ENCODE results near the gene CACNA1I.

CACNA1I gene

DNA sequence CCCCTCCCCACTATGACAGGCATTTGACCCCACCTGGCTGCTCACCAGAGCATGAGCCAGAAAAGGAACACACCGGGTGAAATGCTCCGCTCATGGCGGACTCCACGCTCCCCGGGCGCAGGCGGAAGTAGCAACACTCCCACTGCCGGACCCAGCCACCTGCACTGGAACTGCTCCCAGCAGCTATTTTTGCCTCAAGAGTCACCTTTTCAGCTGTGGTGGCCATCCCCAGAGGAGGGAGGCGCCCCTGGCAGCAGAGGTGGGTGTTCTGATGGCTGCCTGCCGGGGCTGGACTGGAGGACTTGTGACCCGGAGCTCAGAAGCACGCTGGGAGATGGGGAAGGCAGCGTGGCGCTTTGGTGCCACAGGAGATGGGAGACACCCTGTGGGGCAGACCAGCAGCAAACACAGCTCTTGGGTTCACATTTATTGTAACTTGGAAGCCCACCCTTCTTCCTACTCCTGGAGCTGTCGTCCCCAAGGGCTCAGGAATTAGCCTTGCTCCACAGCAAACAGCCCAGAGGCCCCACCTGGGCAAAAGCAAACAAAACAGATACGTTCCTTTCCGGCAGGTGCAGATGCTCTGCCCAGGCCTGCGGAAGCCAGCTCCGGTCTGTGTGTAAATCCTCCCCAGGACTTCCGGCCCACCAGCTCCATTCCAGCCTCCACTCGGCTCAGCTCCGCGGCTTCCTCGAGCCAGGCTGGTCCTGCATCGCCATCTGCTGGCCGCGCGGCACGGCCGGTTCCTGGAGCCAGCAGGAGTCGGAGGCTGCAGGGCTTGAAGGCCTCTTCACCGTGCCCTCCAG, 41.7 kb upstream of the CACNA1I start (continued):
- TF ChIP-seq, protein P1, sequence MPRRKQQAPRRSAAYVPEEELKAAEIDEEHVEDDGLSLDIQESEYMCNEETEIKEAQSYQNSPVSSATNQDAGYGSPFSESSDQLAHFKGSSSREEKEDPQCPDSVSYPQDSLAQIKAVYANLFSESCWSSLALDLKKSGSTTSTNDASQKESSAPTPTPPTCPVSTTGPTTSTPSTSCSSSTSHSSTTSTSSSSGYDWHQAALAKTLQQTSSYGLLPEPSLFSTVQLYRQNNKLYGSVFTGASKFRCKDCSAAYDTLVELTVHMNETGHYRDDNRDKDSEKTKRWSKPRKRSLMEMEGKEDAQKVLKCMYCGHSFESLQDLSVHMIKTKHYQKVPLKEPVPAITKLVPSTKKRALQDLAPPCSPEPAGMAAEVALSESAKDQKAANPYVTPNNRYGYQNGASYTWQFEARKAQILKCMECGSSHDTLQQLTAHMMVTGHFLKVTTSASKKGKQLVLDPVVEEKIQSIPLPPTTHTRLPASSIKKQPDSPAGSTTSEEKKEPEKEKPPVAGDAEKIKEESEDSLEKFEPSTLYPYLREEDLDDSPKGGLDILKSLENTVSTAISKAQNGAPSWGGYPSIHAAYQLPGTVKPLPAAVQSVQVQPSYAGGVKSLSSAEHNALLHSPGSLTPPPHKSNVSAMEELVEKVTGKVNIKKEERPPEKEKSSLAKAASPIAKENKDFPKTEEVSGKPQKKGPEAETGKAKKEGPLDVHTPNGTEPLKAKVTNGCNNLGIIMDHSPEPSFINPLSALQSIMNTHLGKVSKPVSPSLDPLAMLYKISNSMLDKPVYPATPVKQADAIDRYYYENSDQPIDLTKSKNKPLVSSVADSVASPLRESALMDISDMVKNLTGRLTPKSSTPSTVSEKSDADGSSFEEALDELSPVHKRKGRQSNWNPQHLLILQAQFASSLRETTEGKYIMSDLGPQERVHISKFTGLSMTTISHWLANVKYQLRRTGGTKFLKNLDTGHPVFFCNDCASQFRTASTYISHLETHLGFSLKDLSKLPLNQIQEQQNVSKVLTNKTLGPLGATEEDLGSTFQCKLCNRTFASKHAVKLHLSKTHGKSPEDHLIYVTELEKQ (tag by site-specific recombination; IDR thresholded peaks at IDR 0.05; ENCODE audit: borderline replicate concordance), result peak; percentile 93
- TF ChIP-seq IKZF3 (tag by site-specific recombination; IDR thresholded peaks at IDR 0.05), result peak; percentile 70
- peak; percentile 59; the same call in 1 of the 2 replicates for TF ChIP-seq SP3 (tag by site-specific recombination; IDR thresholded peaks at IDR 0.05)
- peak; percentile 58; the same call in 1 of the 2 replicates for TF ChIP-seq REPIN1 (tag by site-specific recombination; IDR thresholded peaks at IDR 0.05; ENCODE audit: low read depth)
- TF ChIP-seq ZNF2 (tag by site-specific recombination; IDR thresholded peaks at IDR 0.05), result peak; percentile 96
- TF ChIP-seq, protein P2, sequence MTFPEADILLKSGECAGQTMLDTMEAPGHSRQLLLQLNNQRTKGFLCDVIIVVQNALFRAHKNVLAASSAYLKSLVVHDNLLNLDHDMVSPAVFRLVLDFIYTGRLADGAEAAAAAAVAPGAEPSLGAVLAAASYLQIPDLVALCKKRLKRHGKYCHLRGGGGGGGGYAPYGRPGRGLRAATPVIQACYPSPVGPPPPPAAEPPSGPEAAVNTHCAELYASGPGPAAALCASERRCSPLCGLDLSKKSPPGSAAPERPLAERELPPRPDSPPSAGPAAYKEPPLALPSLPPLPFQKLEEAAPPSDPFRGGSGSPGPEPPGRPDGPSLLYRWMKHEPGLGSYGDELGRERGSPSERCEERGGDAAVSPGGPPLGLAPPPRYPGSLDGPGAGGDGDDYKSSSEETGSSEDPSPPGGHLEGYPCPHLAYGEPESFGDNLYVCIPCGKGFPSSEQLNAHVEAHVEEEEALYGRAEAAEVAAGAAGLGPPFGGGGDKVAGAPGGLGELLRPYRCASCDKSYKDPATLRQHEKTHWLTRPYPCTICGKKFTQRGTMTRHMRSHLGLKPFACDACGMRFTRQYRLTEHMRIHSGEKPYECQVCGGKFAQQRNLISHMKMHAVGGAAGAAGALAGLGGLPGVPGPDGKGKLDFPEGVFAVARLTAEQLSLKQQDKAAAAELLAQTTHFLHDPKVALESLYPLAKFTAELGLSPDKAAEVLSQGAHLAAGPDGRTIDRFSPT (tag by site-specific recombination; IDR thresholded peaks at IDR 0.05), result peak; percentile 65
- TF ChIP-seq WT1 (tag by site-specific recombination; IDR thresholded peaks at IDR 0.05), result peak; percentile 61; the same call in 1 of the 2 replicates
- no peak for TF ChIP-seq ZNF626 (tag by site-specific recombination; IDR thresholded peaks at IDR 0.05)
- peak; percentile 96 for TF ChIP-seq TRIM28 (IDR thresholded peaks at IDR 0.05; ENCODE audit: borderline replicate concordance, low read length)
- TF ChIP-seq, protein P3, sequence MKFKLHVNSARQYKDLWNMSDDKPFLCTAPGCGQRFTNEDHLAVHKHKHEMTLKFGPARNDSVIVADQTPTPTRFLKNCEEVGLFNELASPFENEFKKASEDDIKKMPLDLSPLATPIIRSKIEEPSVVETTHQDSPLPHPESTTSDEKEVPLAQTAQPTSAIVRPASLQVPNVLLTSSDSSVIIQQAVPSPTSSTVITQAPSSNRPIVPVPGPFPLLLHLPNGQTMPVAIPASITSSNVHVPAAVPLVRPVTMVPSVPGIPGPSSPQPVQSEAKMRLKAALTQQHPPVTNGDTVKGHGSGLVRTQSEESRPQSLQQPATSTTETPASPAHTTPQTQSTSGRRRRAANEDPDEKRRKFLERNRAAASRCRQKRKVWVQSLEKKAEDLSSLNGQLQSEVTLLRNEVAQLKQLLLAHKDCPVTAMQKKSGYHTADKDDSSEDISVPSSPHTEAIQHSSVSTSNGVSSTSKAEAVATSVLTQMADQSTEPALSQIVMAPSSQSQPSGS (tag by site-specific recombination; IDR thresholded peaks at IDR 0.05; ENCODE audit: low read depth), result no peak
- peak; percentile 99 for TF ChIP-seq ZNF654 (tag by site-specific recombination; IDR thresholded peaks at IDR 0.05; ENCODE audit: low read depth)
- 0 out of 2 replicates have a peak, but pooled peaks have one; percentile 45 for TF ChIP-seq ZNF146 (tag by site-specific recombination; IDR thresholded peaks at IDR 0.05)
- TF ChIP-seq, protein P4, sequence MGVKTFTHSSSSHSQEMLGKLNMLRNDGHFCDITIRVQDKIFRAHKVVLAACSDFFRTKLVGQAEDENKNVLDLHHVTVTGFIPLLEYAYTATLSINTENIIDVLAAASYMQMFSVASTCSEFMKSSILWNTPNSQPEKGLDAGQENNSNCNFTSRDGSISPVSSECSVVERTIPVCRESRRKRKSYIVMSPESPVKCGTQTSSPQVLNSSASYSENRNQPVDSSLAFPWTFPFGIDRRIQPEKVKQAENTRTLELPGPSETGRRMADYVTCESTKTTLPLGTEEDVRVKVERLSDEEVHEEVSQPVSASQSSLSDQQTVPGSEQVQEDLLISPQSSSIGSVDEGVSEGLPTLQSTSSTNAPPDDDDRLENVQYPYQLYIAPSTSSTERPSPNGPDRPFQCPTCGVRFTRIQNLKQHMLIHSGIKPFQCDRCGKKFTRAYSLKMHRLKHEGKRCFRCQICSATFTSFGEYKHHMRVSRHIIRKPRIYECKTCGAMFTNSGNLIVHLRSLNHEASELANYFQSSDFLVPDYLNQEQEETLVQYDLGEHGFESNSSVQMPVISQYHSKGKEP (tag by site-specific recombination; IDR thresholded peaks at IDR 0.05), result peak; percentile 70; the same call in 1 of the 2 replicates
- TF ChIP-seq, protein P5, sequence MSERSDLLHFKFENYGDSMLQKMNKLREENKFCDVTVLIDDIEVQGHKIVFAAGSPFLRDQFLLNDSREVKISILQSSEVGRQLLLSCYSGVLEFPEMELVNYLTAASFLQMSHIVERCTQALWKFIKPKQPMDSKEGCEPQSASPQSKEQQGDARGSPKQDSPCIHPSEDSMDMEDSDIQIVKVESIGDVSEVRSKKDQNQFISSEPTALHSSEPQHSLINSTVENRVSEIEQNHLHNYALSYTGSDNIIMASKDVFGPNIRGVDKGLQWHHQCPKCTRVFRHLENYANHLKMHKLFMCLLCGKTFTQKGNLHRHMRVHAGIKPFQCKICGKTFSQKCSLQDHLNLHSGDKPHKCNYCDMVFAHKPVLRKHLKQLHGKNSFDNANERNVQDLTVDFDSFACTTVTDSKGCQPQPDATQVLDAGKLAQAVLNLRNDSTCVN (tag by site-specific recombination; optimal IDR thresholded peaks at IDR 0.05), result peak; percentile 39
- TF ChIP-seq ZNF514 (tag by site-specific recombination; IDR thresholded peaks at IDR 0.05), result no peak
- TF ChIP-seq ZNF501 (tag by site-specific recombination; IDR thresholded peaks at IDR 0.05), result peak; percentile 96
- no peak for TF ChIP-seq ZNF354C (tag by site-specific recombination; IDR thresholded peaks at IDR 0.05; ENCODE audit: borderline replicate concordance, low read depth)
- TF ChIP-seq ZNF394 (tag by site-specific recombination; IDR thresholded peaks at IDR 0.05; ENCODE audit: borderline replicate concordance), result peak; percentile 78
- peak; percentile 82 for TF ChIP-seq KLF7 (tag by site-specific recombination; IDR thresholded peaks at IDR 0.05; ENCODE audit: borderline replicate concordance)
- TF ChIP-seq ZNF391 (tag by site-specific recombination; IDR thresholded peaks at IDR 0.05; ENCODE audit: borderline replicate concordance, low read depth), result peak; percentile 96; the same call in 1 of the 2 replicates
- TF ChIP-seq, protein P6, sequence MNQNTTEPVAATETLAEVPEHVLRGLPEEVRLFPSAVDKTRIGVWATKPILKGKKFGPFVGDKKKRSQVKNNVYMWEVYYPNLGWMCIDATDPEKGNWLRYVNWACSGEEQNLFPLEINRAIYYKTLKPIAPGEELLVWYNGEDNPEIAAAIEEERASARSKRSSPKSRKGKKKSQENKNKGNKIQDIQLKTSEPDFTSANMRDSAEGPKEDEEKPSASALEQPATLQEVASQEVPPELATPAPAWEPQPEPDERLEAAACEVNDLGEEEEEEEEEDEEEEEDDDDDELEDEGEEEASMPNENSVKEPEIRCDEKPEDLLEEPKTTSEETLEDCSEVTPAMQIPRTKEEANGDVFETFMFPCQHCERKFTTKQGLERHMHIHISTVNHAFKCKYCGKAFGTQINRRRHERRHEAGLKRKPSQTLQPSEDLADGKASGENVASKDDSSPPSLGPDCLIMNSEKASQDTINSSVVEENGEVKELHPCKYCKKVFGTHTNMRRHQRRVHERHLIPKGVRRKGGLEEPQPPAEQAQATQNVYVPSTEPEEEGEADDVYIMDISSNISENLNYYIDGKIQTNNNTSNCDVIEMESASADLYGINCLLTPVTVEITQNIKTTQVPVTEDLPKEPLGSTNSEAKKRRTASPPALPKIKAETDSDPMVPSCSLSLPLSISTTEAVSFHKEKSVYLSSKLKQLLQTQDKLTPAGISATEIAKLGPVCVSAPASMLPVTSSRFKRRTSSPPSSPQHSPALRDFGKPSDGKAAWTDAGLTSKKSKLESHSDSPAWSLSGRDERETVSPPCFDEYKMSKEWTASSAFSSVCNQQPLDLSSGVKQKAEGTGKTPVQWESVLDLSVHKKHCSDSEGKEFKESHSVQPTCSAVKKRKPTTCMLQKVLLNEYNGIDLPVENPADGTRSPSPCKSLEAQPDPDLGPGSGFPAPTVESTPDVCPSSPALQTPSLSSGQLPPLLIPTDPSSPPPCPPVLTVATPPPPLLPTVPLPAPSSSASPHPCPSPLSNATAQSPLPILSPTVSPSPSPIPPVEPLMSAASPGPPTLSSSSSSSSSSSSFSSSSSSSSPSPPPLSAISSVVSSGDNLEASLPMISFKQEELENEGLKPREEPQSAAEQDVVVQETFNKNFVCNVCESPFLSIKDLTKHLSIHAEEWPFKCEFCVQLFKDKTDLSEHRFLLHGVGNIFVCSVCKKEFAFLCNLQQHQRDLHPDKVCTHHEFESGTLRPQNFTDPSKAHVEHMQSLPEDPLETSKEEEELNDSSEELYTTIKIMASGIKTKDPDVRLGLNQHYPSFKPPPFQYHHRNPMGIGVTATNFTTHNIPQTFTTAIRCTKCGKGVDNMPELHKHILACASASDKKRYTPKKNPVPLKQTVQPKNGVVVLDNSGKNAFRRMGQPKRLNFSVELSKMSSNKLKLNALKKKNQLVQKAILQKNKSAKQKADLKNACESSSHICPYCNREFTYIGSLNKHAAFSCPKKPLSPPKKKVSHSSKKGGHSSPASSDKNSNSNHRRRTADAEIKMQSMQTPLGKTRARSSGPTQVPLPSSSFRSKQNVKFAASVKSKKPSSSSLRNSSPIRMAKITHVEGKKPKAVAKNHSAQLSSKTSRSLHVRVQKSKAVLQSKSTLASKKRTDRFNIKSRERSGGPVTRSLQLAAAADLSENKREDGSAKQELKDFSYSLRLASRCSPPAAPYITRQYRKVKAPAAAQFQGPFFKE (tag by site-specific recombination; IDR thresholded peaks at IDR 0.05; ENCODE audit: borderline replicate concordance), result peak; percentile 71; the same call in 1 of the 2 replicates

Measured in HEK293 (cell line).